Endodermal cell (in vitro differentiated cells): Measurements from ENCODE around the gene EFNA3. TPM values are rescaled to one million over a fixed set of nuclear protein-coding genes. Genes with fewer than 3 reads are reported as not detected.

Experiments used
- DNase-seq: peaks from one replicate; pipeline ENCODE4 v3.0.0-alpha.2; 2017
- H3K27ac ChIP-seq: 2 replicates; pipeline ENCODE4 v1.5.1; 2013; ENCODE audit warnings: mild to moderate bottlenecking, low read depth, low read length, moderate library complexity
- H3K27me3 ChIP-seq: 2 replicates; pipeline ENCODE4 v1.6.1; 2013; ENCODE audit warnings: mild to moderate bottlenecking, low read length, moderate library complexity; ENCODE audit not compliant: insufficient read depth, control insufficient read depth, poor library complexity, severe bottlenecking
- H3K36me3 ChIP-seq: 2 replicates; pipeline ENCODE4 v1.7.0; 2013; ENCODE audit warnings: mild to moderate bottlenecking, low read length, moderate library complexity; ENCODE audit not compliant: control insufficient read depth, insufficient read depth
- H3K4me1 ChIP-seq: one replicate; pipeline ENCODE4 v1.7.0; 2013; ENCODE audit warnings: low read length; ENCODE audit not compliant: control insufficient read depth, insufficient read depth
- H3K4me3 ChIP-seq: 2 replicates; pipeline ENCODE4 v1.5.1; 2013; ENCODE audit warnings: mild to moderate bottlenecking, low read length, moderate library complexity
- H3K9ac ChIP-seq: 2 replicates; pipeline ENCODE4 v1.6.1; 2013; ENCODE audit warnings: mild to moderate bottlenecking, low read length, moderate library complexity; ENCODE audit not compliant: poor library complexity, severe bottlenecking; ENCODE audit errors: extremely low read depth
- H3K9me3 ChIP-seq: 2 replicates; pipeline ENCODE4 v1.6.1; 2013; ENCODE audit warnings: mild to moderate bottlenecking, low read length, moderate library complexity; ENCODE audit not compliant: control insufficient read depth
- H3K27ac Mint-ChIP-seq: 2 replicates; pipeline ENCODE4 v1.8.0; 2020; ENCODE audit warnings: mixed read lengths
- H3K27me3 Mint-ChIP-seq: 2 replicates; pipeline ENCODE4 v1.8.0; 2021; ENCODE audit warnings: mild to moderate bottlenecking, mixed read lengths; ENCODE audit not compliant: insufficient read depth
- H3K36me3 Mint-ChIP-seq: 2 replicates; pipeline ENCODE4 v1.8.0; 2020; ENCODE audit warnings: low read depth, mixed read lengths
- H3K4me1 Mint-ChIP-seq: 2 replicates; pipeline ENCODE4 v1.8.0; 2020; ENCODE audit warnings: mixed read lengths
- H3K4me3 Mint-ChIP-seq: 2 replicates; pipeline ENCODE4 v1.8.0; 2020; ENCODE audit warnings: mild to moderate bottlenecking, moderate library complexity, mixed read lengths
- H3K9me3 Mint-ChIP-seq: 2 replicates; pipeline ENCODE4 v1.8.0; 2020; ENCODE audit warnings: mild to moderate bottlenecking, mixed read lengths
- CTCF ChIP-seq: fragments of 200-600 bp; sonication (generic); conservative IDR thresholded peaks from 2 replicates; pipeline ENCODE4 v1.5.0; 2021; ENCODE audit warnings: antibody characterized with exemption, mild to moderate bottlenecking
- WGBS, 2 experiments: methylation state at CpG; one replicate each; pipeline versions ENCODE4 v1.1.5 to v1.1.7; 2013; ENCODE audit warnings: missing lambda C conversion rate in 2 of 2, mixed read lengths in 1 of 2; ENCODE audit not compliant: insufficient coverage in 1 of 2, insufficient read length in 1 of 2; 5-methylcytosine and 5-hydroxymethylcytosine counted together
- total RNA-seq, 2 donors: library from RNA; stranded (reverse); fragmentation: NEBNext Ultra II Directional in 1 of 2; extraction: Animal tissue kit (Norgen Biotek cat#: 25700) in 1 of 2; gene quantifications; 2 replicates in 1 of 2; 3 replicates in 1 of 2; pipeline ENCODE4 v1.2.1, GENCODE V29; 2021

Gene EFNA3
- total RNA-seq, 2 donors from 2014 or later, result 3.1 to 6.0 TPM

GRCh38 chr1:155120253-155120652 is 41.6 kb downstream of the EFNA3 start:
- Histone ChIP-seq H3K9ac (no peak overlapping the region), H3K4me3 (no peak overlapping the region), H3K9me3 (no peaks in the 10 kb centered on the region), H3K27ac (no peak overlapping the region), H3K36me3 (no peaks in the 10 kb centered on the region), H3K4me1 (no peaks in the 10 kb centered on the region), H3K27me3 (peaks cover 36% of the 10 kb centered on the region)
- TF ChIP-seq CTCF, result no peak
- Mint-ChIP-seq H3K36me3 (no peaks in the 10 kb centered on the region), H3K4me1 (peaks cover 4% of the 10 kb centered on the region), H3K9me3 (no peaks in the 10 kb centered on the region), H3K4me3 (no peak overlapping the region), H3K27ac (no peak overlapping the region), H3K27me3 (peaks cover 80% of the 10 kb centered on the region)
- 89% methylated on average over 6 of the region's 6 CpGs; no CpG with 5 or more reads in 1 of the 2 experiments for WGBS, 2 experiments
- DNase-seq, result no peak

- no peaks in the 10 kb centered on the region for H3K9me3 Mint-ChIP-seq
- peaks cover 86% of the 10 kb centered on the region for H3K27me3 Mint-ChIP-seq
- peaks cover 7% of the 10 kb centered on the region for H3K4me1 Mint-ChIP-seq
- no peak overlapping the region for H3K4me3 Mint-ChIP-seq
- TF ChIP-seq CTCF, result no peak
- DNase-seq, result no peak
- Histone ChIP-seq H3K4me3 (no peak overlapping the region), H3K27ac (no peak overlapping the region), H3K27me3 (peaks cover 46% of the 10 kb centered on the region), H3K9ac (no peak overlapping the region), H3K4me1 (no peaks in the 10 kb centered on the region), H3K9me3 (no peaks in the 10 kb centered on the region), H3K36me3 (no peaks in the 10 kb centered on the region)
- H3K27ac Mint-ChIP-seq, result no peak overlapping the region
- 86 to 91% methylated on average over 2 of the region's 2 CpGs for WGBS, 2 experiments
- H3K36me3 Mint-ChIP-seq, result no peaks in the 10 kb centered on the region
Observed at GRCh38 chr1:155121249-155121648, 42.6 kb downstream of the EFNA3 start.

GRCh38 chr1:155122308-155122707 is 43.7 kb downstream of the EFNA3 start:
- no peak for TF ChIP-seq CTCF
- Histone ChIP-seq H3K4me1 (no peaks in the 10 kb centered on the region), H3K36me3 (no peaks in the 10 kb centered on the region), H3K27ac (no peak overlapping the region), H3K4me3 (no peak overlapping the region), H3K9me3 (no peaks in the 10 kb centered on the region), H3K27me3 (peaks cover 56% of the 10 kb centered on the region), H3K9ac (no peak overlapping the region)
- peaks cover 88% of the 10 kb centered on the region for H3K27me3 Mint-ChIP-seq
- H3K9me3 Mint-ChIP-seq, result no peaks in the 10 kb centered on the region
- H3K27ac Mint-ChIP-seq, result no peak overlapping the region
- no peak overlapping the region for H3K4me3 Mint-ChIP-seq
- no peaks in the 10 kb centered on the region for H3K36me3 Mint-ChIP-seq
- H3K4me1 Mint-ChIP-seq, result peaks cover 13% of the 10 kb centered on the region
- 83 to 100% methylated on average over 1 to 2 of the region's 2 CpGs for WGBS, 2 experiments
- DNase-seq, result no peak
